ENCODE measurements around the gene TBC1D22A.

TBC1D22A gene

GRCh38 chr22:47005506-47006408 is 243.3 kb downstream of the TBC1D22A start:
- DNase-seq, result no peak

GRCh38 chr22:47006433-47006832 is 244.0 kb downstream of the TBC1D22A start:
- DNase-seq, result no peak

GRCh38 chr22:47006869-47007268 is 244.4 kb downstream of the TBC1D22A start:
- no peak for DNase-seq

- no peak for DNase-seq
Measured at GRCh38 chr22:47007496-47007895, 245.0 kb downstream of the TBC1D22A start.

- DNase-seq, result no peak
Measured at GRCh38 chr22:47008208-47008885, 245.9 kb downstream of the TBC1D22A start.

- DNase-seq, result no peak
Measured at GRCh38 chr22:47009304-47010101, 247.1 kb downstream of the TBC1D22A start.

- DNase-seq, result no peak
Measured at GRCh38 chr22:47010211-47010610, 247.8 kb downstream of the TBC1D22A start.

GRCh38 chr22:47011131-47011858 is 248.8 kb downstream of the TBC1D22A start:
- no peak for DNase-seq

- DNase-seq, result no peak
Measured at GRCh38 chr22:47011859-47012258, 249.4 kb downstream of the TBC1D22A start.

GRCh38 chr22:47012589-47013370 is 250.3 kb downstream of the TBC1D22A start:
- no peak for DNase-seq

GRCh38 chr22:47013861-47014635 is 251.6 kb downstream of the TBC1D22A start:
- DNase-seq, result no peak

GRCh38 chr22:47014636-47015345 is 252.3 kb downstream of the TBC1D22A start:
- no peak for DNase-seq

- no peak for DNase-seq
Measured at GRCh38 chr22:47015589-47016178, 253.2 kb downstream of the TBC1D22A start.

GRCh38 chr22:47016631-47017030 is 254.2 kb downstream of the TBC1D22A start:
- DNase-seq, result no peak

GRCh38 chr22:47017245-47017644 is 254.8 kb downstream of the TBC1D22A start:
- no peak for DNase-seq

GRCh38 chr22:47018010-47018910 is 255.8 kb downstream of the TBC1D22A start:
- DNase-seq, result no peak

GRCh38 chr22:47019012-47019790 is 256.8 kb downstream of the TBC1D22A start:
- no peak for DNase-seq

GRCh38 chr22:47020166-47020565 is 257.7 kb downstream of the TBC1D22A start:
- no peak for DNase-seq

Data from NCI-H2029 treated with DMSO at 0.1 percent for 48 hours (cell line).